ENCODE results near the gene ZRANB1. TPM values are rescaled to one million over a fixed set of nuclear protein-coding genes. Genes with fewer than 3 reads are reported as not detected.

ZRANB1 gene
- total and polyA plus RNA-seq, 2 of the 4 experiments (the other 2 are of a cell fraction): 11.2 to 24.7 TPM

- Histone ChIP-seq H3K56ac (ENCODE audit: extremely low read depth, insufficient read depth, low read length) (0 out of 2 replicates have a peak overlapping the region, but pooled peaks have one; percentile 22), H3K18ac (ENCODE audit: low read depth, low read length) (no peak overlapping the region), H3K4me3 (ENCODE audit: insufficient read depth, low read depth, low read length) (no peak overlapping the region), H2AFZ (replicated peaks; ENCODE audit: low read length, poor library complexity) (peak overlapping the region; percentile 65), H2BK120ac (ENCODE audit: low read depth, low read length) (peak overlapping the region; percentile 47; the same call in 1 of the 2 replicates), H4K8ac (ENCODE audit: low read depth in 2 of 2, low read length in 2 of 2) (peak overlapping the region in 1 of 2 experiments; percentile 44; a peak in 1 of 4 replicates), H3K14ac (replicated peaks; ENCODE audit: low read depth, low read length) (0 out of 2 replicates have a peak overlapping the region, but pooled peaks have one; percentile 3), H3K9me3 (ENCODE audit: control insufficient read depth, insufficient read depth, low read length) (no peaks in the 10 kb centered on the region), H3K27ac (ENCODE audit: insufficient read depth, low read length) (peak overlapping the region; percentile 59), H3K9ac (ENCODE audit: low read depth, low read length) (no peak overlapping the region), H2AK5ac (ENCODE audit: low read depth, low read length) (peak overlapping the region; percentile 89), H2BK5ac (ENCODE audit: low read depth, low read length, poor library complexity, severe bottlenecking) (peak overlapping the region; percentile 46), H2AK9ac (replicated peaks; ENCODE audit: low read depth, low read length, poor library complexity) (peak overlapping the region; percentile 7), H3K27me3 (ENCODE audit: control insufficient read depth, insufficient read depth, low read length) (no peaks in the 10 kb centered on the region), H3K9me1 (ENCODE audit: insufficient read depth, low read length) (peaks cover 21% of the 10 kb centered on the region), H3K79me1 (ENCODE audit: low read depth in 1 of 2, low read length in 2 of 2) (peaks cover 24 to 80% of the 10 kb centered on the region in 2 experiments; a peak in 3 of 4 replicates), H3K36me3 (ENCODE audit: control insufficient read depth, insufficient read depth, low read length) (peaks cover 60% of the 10 kb centered on the region), H4K91ac (ENCODE audit: insufficient read depth, low read depth, low read length) (peak overlapping the region; percentile 63), H2BK20ac (ENCODE audit: low read depth, low read length) (peak overlapping the region; percentile 48; the same call in 1 of the 2 replicates), H3K4ac (ENCODE audit: low read depth, low read length) (peak overlapping the region; percentile 84), H3K4me1 (ENCODE audit: control insufficient read depth, insufficient read depth, low read length) (peaks cover 32% of the 10 kb centered on the region), H4K20me1 (ENCODE audit: insufficient read depth, low read length) (peaks cover 54% of the 10 kb centered on the region), H2BK15ac (ENCODE audit: low read depth, low read length) (no peak overlapping the region), H3K4me2 (ENCODE audit: low read depth, low read length) (peak overlapping the region; percentile 52), H4K5ac (ENCODE audit: low read depth, low read length) (no peak overlapping the region), H3K23ac (ENCODE audit: low read depth, low read length) (peak overlapping the region; percentile 14; the same call in 1 of the 2 replicates)
- intact Hi-C loops (cut with micrococcal nuclease): loop anchor here (1.0 to 10.0 kb wide), 4 partner anchors 29 to 715 kb away; partner anchors contain the start of gene EDRF1
- ChIA-PET POLR2A (ENCODE audit: unreplicated experiment) (no interaction called here), CTCF (interaction anchor here (0.6 to 2.1 kb wide), 6 partner anchors 9 to 87 kb away, joined by 3 to 13 read pairs (median 5); no protein-coding TSS in a partner anchor)
- WGBS, 2 experiments (ENCODE audit: extremely low coverage in 2 of 2, insufficient read length in 1 of 2): 27% methylated on average over 10 of the region's 29 CpGs; no CpG with 5 or more reads in 1 of the 2 experiments
- dilution Hi-C loops (cut with HindIII; ENCODE audit: low sequenced_read_pairs, unreplicated experiment): no loop called here
- DNase-seq (peak; percentile 92), ATAC-seq (ENCODE audit: low read depth) (peak; percentile 67)
- in situ Hi-C loops (cut with MboI; ENCODE audit: low sequenced_read_pairs): loop anchor here (25.0 kb wide), 1 partner anchor 462 kb away; no protein-coding TSS in a partner anchor
- BruUV-seq (replicated peaks): no TSS peak
- TF ChIP-seq MAFK (IDR thresholded peaks at IDR 0.05; ENCODE audit: low read depth, low read length) (no peak), CTCF (conservative IDR thresholded peaks at IDR 0.05; ENCODE audit: low read depth, low read length) (no peak), FOS (IDR thresholded peaks at IDR 0.05; ENCODE audit: low read depth, low read length) (0 out of 2 replicates have a peak, but pooled peaks have one; percentile 12), MXI1 (IDR thresholded peaks at IDR 0.05; ENCODE audit: borderline replicate concordance, low read depth, low read length) (0 out of 2 replicates have a peak, but pooled peaks have one; percentile 36), ELK1 (IDR thresholded peaks at IDR 0.05; ENCODE audit: borderline replicate concordance, low read depth, low read length) (no peak), RCOR1 (IDR thresholded peaks at IDR 0.05; ENCODE audit: insufficient replicate concordance, low read length) (no peak), RAD21 (IDR thresholded peaks at IDR 0.05; ENCODE audit: low read length) (no peak), CHD1 (IDR thresholded peaks at IDR 0.05; ENCODE audit: low read depth, low read length) (no peak), SMC3 (IDR thresholded peaks at IDR 0.05; ENCODE audit: low read depth, low read length) (0 out of 2 replicates have a peak, but pooled peaks have one; percentile 16), BHLHE40 (IDR thresholded peaks at IDR 0.05; ENCODE audit: low read depth, low read length) (peak; percentile 50; the same call in 1 of the 2 replicates), NFE2L2 (IDR thresholded peaks at IDR 0.05; ENCODE audit: low read depth, low read length) (no peak), CEBPB (IDR thresholded peaks at IDR 0.05; ENCODE audit: low read depth, low read length) (no peak)
Observed at GRCh38 chr10:124999433-125000365, 57.8 kb downstream of the ZRANB1 start.

Measured in IMR-90 (cell line).